Astrocyte (in vitro differentiated cells and primary cell): ENCODE data around the gene CPT1A. TPM values are rescaled to one million over a fixed set of nuclear protein-coding genes. Genes with fewer than 3 reads are reported as not detected.

Experiments used
- DNase-seq: peaks from one replicate; pipeline ENCODE4 v3.0.0-alpha.2; 2010; ENCODE audit warnings: low read depth
- FAIRE-seq: peaks from 2 replicates; lab custom pipeline; 2011; peaks lifted over from hg19 to GRCh38; lab: Jason Lieb, UNC
- H2AFZ ChIP-seq: 2 replicates; pipeline ENCODE4 v1.6.0; 2012; ENCODE audit warnings: low read depth, low read length, inconsistent platforms
- H3K27ac ChIP-seq: 2 replicates; pipeline ENCODE4 v1.5.1; 2011; ENCODE audit warnings: low read depth, low read length, inconsistent platforms
- H3K27me3 ChIP-seq: 2 replicates; pipeline ENCODE4 v1.6.0; 2011; ENCODE audit warnings: low read length, inconsistent platforms; ENCODE audit not compliant: insufficient read depth
- H3K36me3 ChIP-seq: 2 replicates; pipeline ENCODE4 v1.5.1; 2011; ENCODE audit warnings: low read length, inconsistent platforms; ENCODE audit not compliant: insufficient read depth
- H3K4me1 ChIP-seq: 2 replicates; pipeline ENCODE4 v1.5.1; 2011; ENCODE audit warnings: low read length, inconsistent platforms; ENCODE audit not compliant: insufficient read depth
- H3K4me2 ChIP-seq: 2 replicates; pipeline ENCODE4 v1.6.0; 2012; ENCODE audit warnings: low read length, inconsistent platforms
- H3K4me3 ChIP-seq: 2 replicates; pipeline ENCODE4 v1.5.1; 2011; ENCODE audit warnings: low read depth, mild to moderate bottlenecking, low read length, inconsistent platforms; ENCODE audit not compliant: insufficient read depth
- H3K79me2 ChIP-seq: 2 replicates; pipeline ENCODE4 v1.6.0; 2012; ENCODE audit warnings: mild to moderate bottlenecking, low read length, inconsistent platforms; ENCODE audit not compliant: insufficient read depth
- H3K9ac ChIP-seq: 2 replicates; pipeline ENCODE4 v1.6.0; 2012; ENCODE audit warnings: mild to moderate bottlenecking, low read length, inconsistent platforms
- H3K9me3 ChIP-seq: 2 replicates; pipeline ENCODE4 v1.5.1; 2012; ENCODE audit warnings: low read depth, mild to moderate bottlenecking, low read length, inconsistent platforms; ENCODE audit not compliant: insufficient read depth
- H4K20me1 ChIP-seq: 2 replicates; pipeline ENCODE4 v1.6.0; 2012; ENCODE audit warnings: low read length, inconsistent platforms; ENCODE audit not compliant: insufficient read depth
- H3K27ac Mint-ChIP-seq: one replicate; pipeline ENCODE4 v1.8.0; 2021; ENCODE audit warnings: mild to moderate bottlenecking, mixed read lengths; ENCODE audit not compliant: unreplicated experiment
- H3K27me3 Mint-ChIP-seq: one replicate; pipeline ENCODE4 v1.8.0; 2021; ENCODE audit warnings: low read depth, mixed read lengths; ENCODE audit not compliant: unreplicated experiment
- H3K36me3 Mint-ChIP-seq: one replicate; pipeline ENCODE4 v1.8.0; 2021; ENCODE audit warnings: low read depth, mixed read lengths; ENCODE audit not compliant: unreplicated experiment
- H3K4me1 Mint-ChIP-seq: one replicate; pipeline ENCODE4 v1.8.0; 2021; ENCODE audit warnings: low read depth, mixed read lengths; ENCODE audit not compliant: unreplicated experiment
- H3K4me3 Mint-ChIP-seq: one replicate; pipeline ENCODE4 v1.8.0; 2021; ENCODE audit warnings: mild to moderate bottlenecking, moderate library complexity, mixed read lengths; ENCODE audit not compliant: unreplicated experiment
- H3K9me3 Mint-ChIP-seq: one replicate; pipeline ENCODE4 v1.8.0; 2021; ENCODE audit warnings: mild to moderate bottlenecking, mixed read lengths; ENCODE audit not compliant: unreplicated experiment
- CTCF ChIP-seq: IDR thresholded peaks from 2 replicates; pipeline ENCODE4 v1.5.1; 2011; ENCODE audit warnings: low read depth, mild to moderate bottlenecking, inconsistent platforms, low read length, moderate library complexity; ENCODE audit not compliant: insufficient read depth
- EZH2 ChIP-seq: IDR thresholded peaks from 2 replicates; pipeline ENCODE4 v1.6.1; 2012; ENCODE audit warnings: mild to moderate bottlenecking, low read length, inconsistent platforms; ENCODE audit not compliant: insufficient read depth
- total RNA-seq: library from RNA; stranded (reverse); gene quantifications from 2 replicates; pipeline ENCODE4 v1.2.1, GENCODE V29; 2021

CPT1A gene
- total RNA-seq, 1 donor from 2014 or later, result 2.3 TPM

- H3K27me3 ChIP-seq, result peaks cover 5% of the 10 kb centered on the region
- no peak overlapping the region for H3K27ac Mint-ChIP-seq
- FAIRE-seq (no peak), DNase-seq (no peak)
- H3K36me3 ChIP-seq, result no peaks in the 10 kb centered on the region
- peaks cover 7% of the 10 kb centered on the region for H3K9me3 ChIP-seq
- peaks cover 22% of the 10 kb centered on the region for H3K27me3 Mint-ChIP-seq
- TF ChIP-seq CTCF (no peak), EZH2 (no peak)
- H3K4me2 ChIP-seq, result no peak overlapping the region
- no peaks in the 10 kb centered on the region for H3K79me2 ChIP-seq
- no peak overlapping the region for H3K9ac ChIP-seq
- H2AFZ ChIP-seq, result no peak overlapping the region
- H3K9me3 Mint-ChIP-seq, result peaks cover 17% of the 10 kb centered on the region
- H3K4me1 ChIP-seq, result no peaks in the 10 kb centered on the region
- no peaks in the 10 kb centered on the region for H4K20me1 ChIP-seq
- no peak overlapping the region for H3K4me3 Mint-ChIP-seq
- no peak overlapping the region for H3K4me3 ChIP-seq
- no peak overlapping the region for H3K27ac ChIP-seq
- H3K36me3 Mint-ChIP-seq, result no peaks in the 10 kb centered on the region
- H3K4me1 Mint-ChIP-seq, result peaks cover 4% of the 10 kb centered on the region
Measured at GRCh38 chr11:68865241-68865640, 23.5 kb upstream of the CPT1A start.

- Mint-ChIP-seq H3K4me3 (no peak overlapping the region), H3K36me3 (no peaks in the 10 kb centered on the region), H3K9me3 (peaks cover 17% of the 10 kb centered on the region), H3K4me1 (no peaks in the 10 kb centered on the region), H3K27me3 (peaks cover 9% of the 10 kb centered on the region), H3K27ac (no peak overlapping the region)
- no peak overlapping the region for H2AFZ ChIP-seq
- no peak overlapping the region for H3K27ac ChIP-seq
- no peak overlapping the region for H3K4me2 ChIP-seq
- FAIRE-seq (no peak), DNase-seq (no peak)
- peaks cover 7% of the 10 kb centered on the region for H3K9me3 ChIP-seq
- H3K9ac ChIP-seq, result no peak overlapping the region
- TF ChIP-seq CTCF (no peak), EZH2 (no peak)
- no peaks in the 10 kb centered on the region for H3K27me3 ChIP-seq
- H3K36me3 ChIP-seq, result no peaks in the 10 kb centered on the region
- no peaks in the 10 kb centered on the region for H3K79me2 ChIP-seq
- H3K4me3 ChIP-seq, result no peak overlapping the region
- no peaks in the 10 kb centered on the region for H3K4me1 ChIP-seq
- no peaks in the 10 kb centered on the region for H4K20me1 ChIP-seq
Measured at GRCh38 chr11:68863553-68864265, 22.0 kb upstream of the CPT1A start.

- Histone ChIP-seq H3K27me3 (no peaks in the 10 kb centered on the region), H3K27ac (no peak overlapping the region), H3K4me1 (no peaks in the 10 kb centered on the region), H3K4me3 (no peak overlapping the region), H3K36me3 (no peaks in the 10 kb centered on the region), H3K79me2 (no peaks in the 10 kb centered on the region), H3K4me2 (no peak overlapping the region), H3K9me3 (peaks cover 7% of the 10 kb centered on the region), H4K20me1 (no peaks in the 10 kb centered on the region), H3K9ac (no peak overlapping the region), H2AFZ (no peak overlapping the region)
- peaks cover 2% of the 10 kb centered on the region for H3K27me3 Mint-ChIP-seq
- H3K27ac Mint-ChIP-seq, result no peak overlapping the region
- H3K36me3 Mint-ChIP-seq, result no peaks in the 10 kb centered on the region
- FAIRE-seq, result no peak
- TF ChIP-seq EZH2 (no peak), CTCF (no peak)
- no peak for DNase-seq
- no peaks in the 10 kb centered on the region for H3K4me1 Mint-ChIP-seq
- no peak overlapping the region for H3K4me3 Mint-ChIP-seq
- peaks cover 17% of the 10 kb centered on the region for H3K9me3 Mint-ChIP-seq
Measured at GRCh38 chr11:68862421-68862820, 20.7 kb upstream of the CPT1A start.
